Ovary (tissue), 3 donors: Measurements from ENCODE around the gene PRRT2.

Source experiments
- CTCF ChIP-seq, 3 donors: fragments of 450-650 bp in 2 of 3; fragments of 200-600 bp in 1 of 3; IDR thresholded peaks; one replicate each; pipeline versions ENCODE4 v1.5.1 to v1.8.0; 2016 to 2022; ENCODE audit warnings: antibody characterized with exemption in 3 of 3, mild to moderate bottlenecking in 1 of 3
- POLR2A ChIP-seq: fragments of 450-650 bp; IDR thresholded peaks from one replicate; pipeline ENCODE4 v1.6.1; 2017; ENCODE audit warnings: antibody characterized with exemption, mild to moderate bottlenecking, moderate library complexity
- donor health status: DM: no; HTN: no; CAD: no.

- TF ChIP-seq CTCF (IDR thresholded peaks at IDR 0.05) (no peak), POLR2A (no peak)
Observed at GRCh38 chr16:29862383-29862883, 50.4 kb downstream of the PRRT2 start.
